ENCODE measurements around the gene SLC4A4.

- TF ChIP-seq RCOR1 (IDR thresholded peaks at IDR 0.05; ENCODE audit: low read length) (no peak), TAF1 (IDR thresholded peaks at IDR 0.05; ENCODE audit: borderline replicate concordance, low read depth, low read length) (no peak), CTCF (IDR thresholded peaks at IDR 0.05) (no peak), POLR2AphosphoS5 (IDR thresholded peaks at IDR 0.05; ENCODE audit: low read depth, low read length) (no peak), EZH2phosphoT487 (IDR thresholded peaks at IDR 0.05; ENCODE audit: borderline replicate concordance, low read depth) (no peak), RAD21 (IDR thresholded peaks at IDR 0.05; ENCODE audit: low read length) (no peak), NRF1 (IDR thresholded peaks at IDR 0.05; ENCODE audit: low read depth, low read length) (no peak), FOSL2 (IDR thresholded peaks at IDR 0.05; ENCODE audit: borderline replicate concordance, low read depth) (no peak)
Observed at GRCh38 chr4:71300362-71300761, 38.5 kb upstream of the SLC4A4 start.
